Kidney (tissue), 14 donors: ENCODE measurements around the gene SH3RF1. TPM values are rescaled to one million over a fixed set of nuclear protein-coding genes. Genes with fewer than 3 reads are reported as not detected.

Experiments used
- DNase-seq, 5 donors: peaks; one replicate each; pipeline ENCODE4 v3.0.0-alpha.2; 2013 to 2020
- FAIRE-seq: peaks from 2 replicates; lab custom pipeline; 2012; peaks lifted over from hg19 to GRCh38; lab: Jason Lieb, UNC
- H3K27ac ChIP-seq, 2 donors: one replicate each; pipeline ENCODE4 v1.7.0; 2013; ENCODE audit warnings: low read depth in 2 of 2, low read length in 2 of 2, inconsistent platforms in 1 of 2
- H3K27me3 ChIP-seq: one replicate; pipeline ENCODE4 v1.7.1; 2013; ENCODE audit warnings: low read length, inconsistent platforms; ENCODE audit not compliant: control insufficient read depth, insufficient read depth
- H3K36me3 ChIP-seq, 3 donors: one replicate each; pipeline versions ENCODE4 v1.7.0 to v1.7.1; 2013; ENCODE audit warnings: low read length in 3 of 3, control low read depth in 1 of 3, inconsistent platforms in 1 of 3; ENCODE audit not compliant: insufficient read depth in 3 of 3, control insufficient read depth in 2 of 3
- H3K4me1 ChIP-seq, 3 donors: one replicate each; pipeline versions ENCODE4 v1.7.0 to v1.7.1; 2013; ENCODE audit warnings: low read length in 3 of 3, inconsistent platforms in 1 of 3, low read depth in 1 of 3; ENCODE audit not compliant: control insufficient read depth in 2 of 3, insufficient read depth in 2 of 3
- H3K4me3 ChIP-seq, 3 donors: one replicate each; pipeline versions ENCODE4 v1.7.0 to v1.8.1; 2013; ENCODE audit warnings: low read length in 3 of 3, control low read depth in 1 of 3, inconsistent platforms in 1 of 3
- H3K9ac ChIP-seq, 3 donors: one replicate each; pipeline versions ENCODE4 v1.7.0 to v1.7.1; 2013; ENCODE audit warnings: low read length in 3 of 3, control low read depth in 1 of 3, inconsistent platforms in 1 of 3
- H3K9me3 ChIP-seq, 3 donors: one replicate each; pipeline versions ENCODE4 v1.7.0 to v1.7.1; 2013; ENCODE audit warnings: low read length in 3 of 3, control low read depth in 1 of 3, inconsistent platforms in 1 of 3; ENCODE audit not compliant: control insufficient read depth in 2 of 3, insufficient read depth in 1 of 3
- intact Hi-C: fragments of 100-400 bp; cut with DNase I; formaldehyde crosslinking; loops from one replicate; pipeline ENCODE4 v1.11.1; 2022
- polyA plus RNA-seq: library from polyadenylated mRNA; stranded (reverse); fragments of 350-450 nt; fragmentation: Illumina TruSeq; extraction: RNeasy Lipid Tissue Mini Kit (QIAGEN cat#74804); gene quantifications from one replicate; pipeline ENCODE4 v1.2.3, GENCODE V29; 2014; ENCODE audit warnings: low read depth, low replicate concordance; ENCODE audit not compliant: insufficient read depth
- total RNA-seq: library from RNA; stranded (reverse); fragmentation: NEBNext Ultra II Directional; extraction: Animal tissue kit (Norgen Biotek cat#: 25700); gene quantifications from one replicate; pipeline ENCODE4 v1.2.1, GENCODE V29; 2021
- TF ChIP-seq, protein P1 (sequence below): IDR thresholded peaks from 3 replicates; pipeline ENCODE4 v1.5.1; 2012; ENCODE audit warnings: mild to moderate bottlenecking, moderate library complexity, borderline replicate concordance; ENCODE audit not compliant: insufficient read depth; ENCODE audit errors: extremely low read depth
- donor health status: control.
- donor health status: control.
- donor health status: control.
- donor health status: control.
- donor health status: control.
- donor health status: DM: yes; HTN: yes; CAD: no.
- donor health status: Normal renal cell carcinoma (clear cell type).

SH3RF1 gene
- total and polyA plus RNA-seq, 2 donors from 2014 or later, result 8.2 to 35.7 TPM

DNA sequence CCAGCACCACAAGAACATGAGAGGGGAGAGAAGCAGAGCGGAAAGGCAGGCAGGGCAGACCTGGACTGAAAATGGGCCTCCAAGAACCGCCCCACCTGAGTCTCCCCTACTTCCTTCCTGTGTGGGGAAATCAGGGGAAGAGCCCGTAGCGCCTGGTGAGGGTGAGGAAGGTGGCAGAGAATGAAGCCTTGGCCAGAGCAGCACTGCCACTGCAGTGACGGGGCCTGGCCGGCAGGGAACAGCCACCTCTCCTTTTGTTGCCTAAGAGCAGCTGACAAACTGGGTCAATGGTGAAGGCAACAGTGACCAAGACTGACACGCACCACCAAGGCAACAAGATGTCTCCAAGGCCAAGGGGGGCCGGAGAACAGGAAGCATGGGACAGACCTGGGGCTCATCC lies 202.3 kb downstream of the SH3RF1 start:
- no peaks in the 10 kb centered on the region for H3K4me1 ChIP-seq
- H3K4me3 ChIP-seq, result no peak overlapping the region
- no peak for DNase-seq
- TF ChIP-seq, protein P1, sequence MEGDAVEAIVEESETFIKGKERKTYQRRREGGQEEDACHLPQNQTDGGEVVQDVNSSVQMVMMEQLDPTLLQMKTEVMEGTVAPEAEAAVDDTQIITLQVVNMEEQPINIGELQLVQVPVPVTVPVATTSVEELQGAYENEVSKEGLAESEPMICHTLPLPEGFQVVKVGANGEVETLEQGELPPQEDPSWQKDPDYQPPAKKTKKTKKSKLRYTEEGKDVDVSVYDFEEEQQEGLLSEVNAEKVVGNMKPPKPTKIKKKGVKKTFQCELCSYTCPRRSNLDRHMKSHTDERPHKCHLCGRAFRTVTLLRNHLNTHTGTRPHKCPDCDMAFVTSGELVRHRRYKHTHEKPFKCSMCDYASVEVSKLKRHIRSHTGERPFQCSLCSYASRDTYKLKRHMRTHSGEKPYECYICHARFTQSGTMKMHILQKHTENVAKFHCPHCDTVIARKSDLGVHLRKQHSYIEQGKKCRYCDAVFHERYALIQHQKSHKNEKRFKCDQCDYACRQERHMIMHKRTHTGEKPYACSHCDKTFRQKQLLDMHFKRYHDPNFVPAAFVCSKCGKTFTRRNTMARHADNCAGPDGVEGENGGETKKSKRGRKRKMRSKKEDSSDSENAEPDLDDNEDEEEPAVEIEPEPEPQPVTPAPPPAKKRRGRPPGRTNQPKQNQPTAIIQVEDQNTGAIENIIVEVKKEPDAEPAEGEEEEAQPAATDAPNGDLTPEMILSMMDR, result no peak
- H3K9ac ChIP-seq, result no peak overlapping the region
- no peak for FAIRE-seq
- no peaks in the 10 kb centered on the region for H3K9me3 ChIP-seq
- H3K27me3 ChIP-seq, result no peaks in the 10 kb centered on the region
- no peaks in the 10 kb centered on the region for H3K36me3 ChIP-seq
- intact Hi-C loops, result no loop called here
- no peak overlapping the region for H3K27ac ChIP-seq

DNA sequence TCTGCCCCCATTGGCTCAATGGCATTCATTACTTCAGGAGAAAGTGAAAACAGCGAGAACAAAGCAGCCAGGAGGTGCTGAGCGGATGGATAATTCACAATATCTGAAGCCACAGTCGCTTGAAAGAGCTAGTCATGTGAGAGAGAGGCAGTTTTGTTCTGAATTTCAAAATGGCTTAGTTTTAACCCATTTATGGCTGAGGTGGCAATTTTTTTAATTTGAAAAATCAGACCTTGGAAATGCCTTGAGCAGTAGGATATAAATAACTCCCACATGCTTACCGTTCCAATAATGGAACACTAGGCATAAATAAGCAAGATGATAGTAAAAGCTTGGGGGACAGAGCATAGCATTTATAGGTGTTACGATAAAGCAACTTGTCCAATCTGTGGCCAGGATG lies 203.8 kb downstream of the SH3RF1 start:
- Histone ChIP-seq H3K9ac (no peak overlapping the region), H3K9me3 (no peaks in the 10 kb centered on the region), H3K27me3 (no peaks in the 10 kb centered on the region), H3K4me3 (no peak overlapping the region), H3K4me1 (no peaks in the 10 kb centered on the region), H3K36me3 (no peaks in the 10 kb centered on the region), H3K27ac (no peak overlapping the region)
- TF ChIP-seq, protein P1, result no peak
- DNase-seq (no peak), FAIRE-seq (no peak)
- intact Hi-C loops, result no loop called here

DNA sequence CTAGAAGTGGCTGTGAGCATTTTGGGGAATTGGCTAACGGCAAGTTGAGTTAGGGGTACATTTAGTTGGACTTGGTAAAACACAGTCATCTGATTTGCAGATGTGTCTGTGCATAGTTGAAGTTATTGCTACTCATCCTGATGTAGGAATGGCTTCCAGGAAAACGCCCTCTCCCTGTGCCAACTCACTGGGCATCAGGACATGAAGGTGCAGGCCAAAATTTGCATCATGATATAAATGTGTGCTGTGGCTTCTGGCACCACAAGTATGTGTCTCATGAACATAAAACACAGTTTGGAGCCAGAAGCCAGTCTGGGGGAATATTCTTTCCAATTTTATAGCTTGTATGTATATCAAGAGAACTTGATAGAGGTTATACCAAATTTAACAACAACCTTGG lies 206.5 kb downstream of the SH3RF1 start:
- no peak for DNase-seq
- Histone ChIP-seq H3K4me1 (no peaks in the 10 kb centered on the region), H3K9me3 (no peaks in the 10 kb centered on the region), H3K36me3 (no peaks in the 10 kb centered on the region), H3K27ac (no peak overlapping the region), H3K27me3 (no peaks in the 10 kb centered on the region), H3K4me3 (no peak overlapping the region), H3K9ac (no peak overlapping the region)
- FAIRE-seq, result no peak
- intact Hi-C loops, result no loop called here
- TF ChIP-seq, protein P1, result no peak

DNA sequence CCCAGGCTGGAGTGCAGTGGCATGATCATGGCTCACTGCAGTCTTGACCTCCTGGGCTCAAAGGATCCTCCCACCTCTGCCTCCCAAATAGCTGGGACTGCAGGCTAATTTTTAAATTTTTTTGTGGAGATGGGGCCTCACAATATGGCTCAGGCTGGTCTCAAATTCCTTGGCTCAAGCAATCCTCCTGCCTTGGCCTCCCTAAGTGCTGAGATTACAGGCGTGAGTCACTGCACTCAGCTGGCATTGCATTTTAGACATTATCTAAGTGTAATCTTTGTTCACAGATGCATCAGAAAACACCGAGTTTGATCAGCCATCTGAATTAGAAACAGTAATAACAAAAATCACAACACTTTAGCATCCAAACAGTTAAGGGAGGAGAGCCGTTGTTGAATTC lies 207.3 kb downstream of the SH3RF1 start:
- intact Hi-C loops, result no loop called here
- H3K9ac ChIP-seq, result no peak overlapping the region
- TF ChIP-seq, protein P1, result no peak
- H3K27me3 ChIP-seq, result no peaks in the 10 kb centered on the region
- H3K9me3 ChIP-seq, result no peaks in the 10 kb centered on the region
- H3K36me3 ChIP-seq, result no peaks in the 10 kb centered on the region
- DNase-seq, result no peak
- H3K4me1 ChIP-seq, result no peaks in the 10 kb centered on the region
- H3K4me3 ChIP-seq, result no peak overlapping the region
- no peak overlapping the region for H3K27ac ChIP-seq
- FAIRE-seq, result no peak
